Activated naive CD4-positive, alpha-beta T cell (primary cell): Measurements from ENCODE around the gene ST7L.
"Not testable (repeated sequence)": the region's sequence is repeated elsewhere in the genome, so short reads cannot be mapped to it uniquely, and the experiment has no call there.

Experiments used
- DNase-seq, 4 experiments: peaks; one replicate each; lab custom pipeline; 2025; lab: John Stamatoyannopoulos, UW

The ST7L gene

GRCh38 chr1:112618721-112619517 is at the start of gene ST7L:
TSS of gene ST7L (minus strand) at chr1:112619141. CDS start at chr1:112619113, 28 bp downstream.
- DNase-seq: peak; percentile 27 to 53 (median 50)

DNA sequence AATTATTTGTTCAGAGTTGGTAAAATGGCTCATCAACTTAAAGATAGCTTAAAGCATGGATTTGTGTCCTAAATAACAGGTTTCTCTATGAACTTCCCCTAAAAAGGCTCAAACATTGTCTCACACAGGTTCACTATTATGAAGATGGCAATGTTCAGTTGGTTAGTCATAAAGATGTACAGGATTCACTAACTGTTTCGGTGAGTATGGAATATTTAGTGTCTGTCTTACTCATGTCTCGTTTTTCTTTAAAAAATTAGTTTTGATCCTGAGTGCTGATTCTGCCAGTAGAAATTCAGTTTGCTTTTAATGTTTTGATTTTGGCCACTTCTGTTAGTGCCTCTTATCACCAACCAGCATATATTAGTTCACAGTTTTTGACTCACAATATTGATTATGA is 48.0 kb upstream of the ST7L start:
- no peak for DNase-seq

GRCh38 chr1:112665857-112666256 is 46.9 kb upstream of the ST7L start:
- no peak for DNase-seq

- DNase-seq: no peak
Measured at GRCh38 chr1:112651205-112651604, 32.3 kb upstream of the ST7L start.

- DNase-seq: no peak
Measured at GRCh38 chr1:112646225-112646624, 27.3 kb upstream of the ST7L start.

- DNase-seq: no peak
Measured at GRCh38 chr1:112643080-112643479, 24.1 kb upstream of the ST7L start.

DNA sequence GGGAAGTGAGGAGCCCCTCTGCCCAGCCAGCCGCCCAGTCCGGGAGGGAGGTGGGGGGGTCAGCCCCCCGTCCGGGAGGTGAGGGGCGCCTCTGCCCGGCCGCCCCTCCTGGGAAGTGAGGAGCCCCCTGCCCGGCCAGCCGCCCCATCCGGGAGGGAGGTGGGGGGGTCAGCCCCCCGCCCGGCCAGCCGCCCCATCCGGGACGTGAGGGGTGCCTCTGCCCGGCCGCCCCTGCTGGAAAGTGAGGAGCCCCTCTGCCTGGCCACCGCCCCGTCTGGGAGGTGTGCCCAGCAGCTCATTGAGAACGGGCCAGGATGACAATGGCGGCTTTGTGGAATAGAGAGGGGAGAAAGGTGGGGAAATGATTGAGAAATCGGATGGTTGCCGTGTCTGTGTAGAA is 21.5 kb upstream of the ST7L start:
- DNase-seq: not testable (repeated sequence)

- no peak for DNase-seq
Measured at GRCh38 chr1:112638110-112638428, 19.1 kb upstream of the ST7L start.

- DNase-seq: no peak
Measured at GRCh38 chr1:112637254-112638109, 18.5 kb upstream of the ST7L start.

DNA sequence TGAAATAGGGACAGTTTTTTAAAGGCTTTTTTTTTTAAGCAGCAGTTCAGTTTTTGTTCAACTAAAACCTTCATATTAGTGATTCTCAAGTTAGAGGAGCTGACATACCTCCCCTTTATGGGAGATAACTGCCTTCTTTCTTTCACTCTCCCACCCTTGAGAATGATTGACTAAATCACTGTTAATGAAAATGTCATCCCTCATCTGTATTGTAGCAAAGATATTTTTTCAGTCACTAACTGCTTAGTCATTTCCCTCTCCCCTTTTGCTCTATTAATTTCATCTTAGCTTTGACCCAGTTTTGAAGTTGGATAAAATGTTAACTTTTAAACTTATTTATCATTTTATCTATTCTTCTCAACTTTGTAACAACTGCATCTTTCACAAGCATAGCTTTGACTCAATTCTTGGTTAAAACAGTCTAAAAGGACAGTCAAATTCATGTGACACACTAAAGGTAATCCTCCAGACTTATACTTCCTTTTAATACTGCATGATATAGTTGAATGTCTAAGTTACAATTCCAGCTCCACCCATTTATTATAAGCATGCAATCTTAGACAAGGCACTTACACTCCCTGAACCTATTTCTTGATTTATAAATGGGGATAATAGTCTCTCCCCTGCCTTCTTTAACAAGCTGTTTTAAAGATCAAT is 17.8 kb upstream of the ST7L start:
- DNase-seq: no peak

DNA sequence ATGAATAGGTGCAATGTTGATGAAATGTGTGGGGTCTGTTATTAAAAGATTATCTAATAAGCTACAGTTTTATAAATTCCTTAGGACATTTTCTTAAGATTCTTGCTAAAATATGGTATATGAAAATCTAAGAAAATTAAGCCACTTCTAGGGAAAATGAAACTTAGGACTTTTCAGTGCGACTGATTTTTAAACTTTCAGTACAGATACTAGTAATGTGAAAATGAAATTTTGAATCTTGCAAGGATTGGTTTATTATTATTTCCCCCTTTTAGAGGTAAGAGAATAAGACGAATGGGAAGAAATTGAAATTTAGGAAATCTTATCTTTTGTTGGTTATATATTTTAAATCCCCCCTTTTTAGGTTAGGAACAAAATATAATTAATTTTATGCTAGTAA is 17.1 kb upstream of the ST7L start:
- DNase-seq: no peak

- no peak for DNase-seq
Measured at GRCh38 chr1:112634367-112634766, 15.4 kb upstream of the ST7L start.

- no peak for DNase-seq
Measured at GRCh38 chr1:112633628-112634027, 14.7 kb upstream of the ST7L start.

GRCh38 chr1:112629256-112629655 is 10.3 kb upstream of the ST7L start:
- no peak for DNase-seq

- no peak for DNase-seq
Measured at GRCh38 chr1:112628516-112628915, 9.6 kb upstream of the ST7L start.

GRCh38 chr1:112626887-112627286 is 7.9 kb upstream of the ST7L start:
- DNase-seq: no peak

DNA sequence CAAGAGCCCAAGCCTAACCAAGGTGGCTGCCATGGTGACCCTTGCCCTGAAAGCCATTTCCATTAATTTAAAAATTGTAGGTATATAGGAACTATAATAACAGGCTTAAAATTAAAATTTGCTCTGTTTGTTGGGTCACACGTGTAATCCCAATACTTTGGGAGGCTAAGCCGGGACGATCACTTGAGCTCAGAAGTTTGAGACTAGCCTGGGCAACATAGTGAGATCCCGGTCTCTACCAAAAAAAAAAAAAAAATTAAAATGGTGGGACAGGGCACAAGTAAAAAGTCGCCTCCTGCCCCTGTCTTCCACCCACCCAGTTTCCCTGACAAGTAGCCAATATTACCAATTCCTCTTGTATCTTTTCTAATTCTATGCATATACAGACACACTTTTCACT is 7.3 kb upstream of the ST7L start:
- DNase-seq: no peak

GRCh38 chr1:112625696-112626095 is 6.8 kb upstream of the ST7L start:
- no peak for DNase-seq

GRCh38 chr1:112624493-112624892 is 5.6 kb upstream of the ST7L start:
- DNase-seq: not testable (repeated sequence)

GRCh38 chr1:112620377-112620695 is 1.4 kb upstream of the ST7L start:
- DNase-seq: no peak

GRCh38 chr1:112619518-112620376 is 806 bp upstream of the ST7L start, which contains the start of gene CAPZA1:
TSS of gene CAPZA1 (plus strand) at chr1:112619832. CDS start at chr1:112619845, 13 bp downstream.
- peak; percentile 67 to 82 (median 76) for DNase-seq
